KMS-11 (cell line): ENCODE data around the gene SLC22A2.

ENCODE experiments used
- H2AFZ ChIP-seq: fragments of 200-600 bp; sonication (generic); 2 replicates; pipeline ENCODE4 v1.6.1; 2016; ENCODE audit warnings: antibody characterized with exemption, mixed run types, low read depth
- H3K27ac ChIP-seq: fragments of 200-600 bp; sonication (generic); 2 replicates; pipeline ENCODE4 v1.6.1; 2016; ENCODE audit warnings: mild to moderate bottlenecking, mixed run types
- H3K27me3 ChIP-seq: fragments of 200-600 bp; sonication (generic); 2 replicates; pipeline ENCODE4 v1.6.1; 2017; ENCODE audit warnings: mild to moderate bottlenecking, low read depth, mixed run types, moderate library complexity; ENCODE audit not compliant: insufficient read depth
- H3K36me3 ChIP-seq: fragments of 200-600 bp; sonication (generic); 2 replicates; pipeline ENCODE4 v1.6.1; 2017; ENCODE audit warnings: mild to moderate bottlenecking, mixed run types; ENCODE audit not compliant: insufficient read depth
- H3K4me1 ChIP-seq: fragments of 200-600 bp; sonication (generic); 2 replicates; pipeline ENCODE4 v1.6.1; 2016; ENCODE audit warnings: mild to moderate bottlenecking, low read depth, mixed run types; ENCODE audit not compliant: poor library complexity, severe bottlenecking
- H3K4me2 ChIP-seq: fragments of 200-600 bp; sonication (generic); 2 replicates; pipeline ENCODE4 v1.7.0; 2016; ENCODE audit warnings: mild to moderate bottlenecking, mixed run types
- H3K4me3 ChIP-seq: fragments of 200-600 bp; sonication (generic); IDR thresholded peaks from 2 replicates; pipeline ENCODE4 v1.6.1; 2017; ENCODE audit warnings: low read depth, low read length, mixed read lengths; ENCODE audit not compliant: insufficient read depth
- H3K79me2 ChIP-seq: fragments of 200-600 bp; sonication (generic); 2 replicates; pipeline ENCODE4 v1.6.1; 2016; ENCODE audit warnings: low read depth, mixed run types; ENCODE audit not compliant: insufficient read depth
- H3K9ac ChIP-seq: fragments of 200-600 bp; sonication (generic); 2 replicates; pipeline ENCODE4 v1.6.1; 2016; ENCODE audit warnings: mild to moderate bottlenecking, mixed run types
- H4K20me1 ChIP-seq: fragments of 200-600 bp; sonication (generic); 2 replicates; pipeline ENCODE4 v1.6.1; 2016; ENCODE audit warnings: mild to moderate bottlenecking, mixed run types; ENCODE audit not compliant: insufficient read depth
- CTCF ChIP-seq: fragments of 200-600 bp; sonication (generic); conservative IDR thresholded peaks from 2 replicates; pipeline ENCODE4 v1.6.1; 2017; ENCODE audit warnings: low read depth, mild to moderate bottlenecking, antibody characterized with exemption, low read length, moderate library complexity, mixed read lengths

The SLC22A2 gene

GRCh38 chr6:160263196-160263939 is 4.7 kb upstream of the SLC22A2 start:
- Histone ChIP-seq H3K4me1 (peaks cover 16% of the 10 kb centered on the region), H3K4me2 (no peak overlapping the region), H3K9ac (no peak overlapping the region), H4K20me1 (no peaks in the 10 kb centered on the region), H3K4me3 (no peak overlapping the region), H3K27me3 (no peaks in the 10 kb centered on the region), H3K79me2 (no peaks in the 10 kb centered on the region), H3K27ac (no peak overlapping the region), H2AFZ (no peak overlapping the region), H3K36me3 (no peaks in the 10 kb centered on the region)
- TF ChIP-seq CTCF, result no peak

- H3K27me3 ChIP-seq, result no peaks in the 10 kb centered on the region
- H3K4me2 ChIP-seq, result no peak overlapping the region
- no peaks in the 10 kb centered on the region for H3K36me3 ChIP-seq
- no peak overlapping the region for H2AFZ ChIP-seq
- H3K4me3 ChIP-seq, result no peak overlapping the region
- no peaks in the 10 kb centered on the region for H3K79me2 ChIP-seq
- no peak overlapping the region for H3K9ac ChIP-seq
- no peak for TF ChIP-seq CTCF
- peaks cover 16% of the 10 kb centered on the region for H3K4me1 ChIP-seq
- H3K27ac ChIP-seq, result no peak overlapping the region
- no peaks in the 10 kb centered on the region for H4K20me1 ChIP-seq
Observed at GRCh38 chr6:160261991-160262680, 3.5 kb upstream of the SLC22A2 start.

- Histone ChIP-seq H2AFZ (no peak overlapping the region), H3K27me3 (no peaks in the 10 kb centered on the region), H3K9ac (no peak overlapping the region), H3K4me1 (peaks cover 8% of the 10 kb centered on the region), H3K4me3 (no peak overlapping the region), H3K27ac (no peak overlapping the region), H3K36me3 (no peaks in the 10 kb centered on the region), H4K20me1 (no peaks in the 10 kb centered on the region), H3K79me2 (no peaks in the 10 kb centered on the region), H3K4me2 (no peak overlapping the region)
- no peak for TF ChIP-seq CTCF
Observed at GRCh38 chr6:160260803-160261450, 2.3 kb upstream of the SLC22A2 start.

- H3K79me2 ChIP-seq, result no peaks in the 10 kb centered on the region
- no peak overlapping the region for H3K4me2 ChIP-seq
- H2AFZ ChIP-seq, result no peak overlapping the region
- TF ChIP-seq CTCF, result no peak
- no peak overlapping the region for H3K9ac ChIP-seq
- no peaks in the 10 kb centered on the region for H4K20me1 ChIP-seq
- no peaks in the 10 kb centered on the region for H3K27me3 ChIP-seq
- no peaks in the 10 kb centered on the region for H3K36me3 ChIP-seq
- no peak overlapping the region for H3K27ac ChIP-seq
- no peak overlapping the region for H3K4me3 ChIP-seq
- peaks cover 3% of the 10 kb centered on the region for H3K4me1 ChIP-seq
Observed at GRCh38 chr6:160260367-160260766, 1.7 kb upstream of the SLC22A2 start.
